LNCaP clone FGC (cell line): ENCODE results near the gene LCE1F.

Experiments used
- DNase-seq: peaks from one replicate; pipeline ENCODE4 v3.0.0-alpha.2; 2011; ENCODE audit warnings: low read depth
- H3K4me3 ChIP-seq: 2 replicates; pipeline ENCODE4 v1.5.1; 2011; ENCODE audit warnings: mild to moderate bottlenecking, low read depth, low read length, control low read depth
- CTCF ChIP-seq: IDR thresholded peaks from 2 replicates; pipeline ENCODE4 v1.5.1; 2012; ENCODE audit warnings: mild to moderate bottlenecking; ENCODE audit not compliant: control insufficient read depth, insufficient read depth; ENCODE audit errors: extremely low read depth

LCE1F gene

GRCh38 chr1:152743371-152744145, 31.4 kb upstream of the LCE1F start:
- H3K4me3 ChIP-seq, result no peak overlapping the region
- no peak for DNase-seq
- no peak for TF ChIP-seq CTCF

- no peak overlapping the region for H3K4me3 ChIP-seq
- no peak for DNase-seq
- peak; percentile 49 for TF ChIP-seq CTCF
Observed at GRCh38 chr1:152745289-152745704, 29.6 kb upstream of the LCE1F start.

- no peak for DNase-seq
- TF ChIP-seq CTCF, result no peak
- no peak overlapping the region for H3K4me3 ChIP-seq
Observed at GRCh38 chr1:152745765-152746444, 29.0 kb upstream of the LCE1F start.

- no peak for TF ChIP-seq CTCF
- no peak overlapping the region for H3K4me3 ChIP-seq
- no peak for DNase-seq
Observed at GRCh38 chr1:152747831-152748230, 27.1 kb upstream of the LCE1F start.

- H3K4me3 ChIP-seq, result no peak overlapping the region
- DNase-seq, result no peak
- no peak for TF ChIP-seq CTCF
Observed at GRCh38 chr1:152752225-152752624, 22.7 kb upstream of the LCE1F start.

- no peak for TF ChIP-seq CTCF
- no peak for DNase-seq
- no peak overlapping the region for H3K4me3 ChIP-seq
Observed at GRCh38 chr1:152753586-152753985, 21.4 kb upstream of the LCE1F start.
